Activated T-cell treated with anti-CD3 and anti-CD28 coated beads, Interleukin-2, amount 50 U/mL, for 48 hours (primary cell): ENCODE data around the gene NT5DC2.

Experiments used
- DNase-seq, 2 experiments: peaks; one replicate each; pipeline ENCODE4 v3.0.0-alpha.2; 2020

NT5DC2 gene

DNA sequence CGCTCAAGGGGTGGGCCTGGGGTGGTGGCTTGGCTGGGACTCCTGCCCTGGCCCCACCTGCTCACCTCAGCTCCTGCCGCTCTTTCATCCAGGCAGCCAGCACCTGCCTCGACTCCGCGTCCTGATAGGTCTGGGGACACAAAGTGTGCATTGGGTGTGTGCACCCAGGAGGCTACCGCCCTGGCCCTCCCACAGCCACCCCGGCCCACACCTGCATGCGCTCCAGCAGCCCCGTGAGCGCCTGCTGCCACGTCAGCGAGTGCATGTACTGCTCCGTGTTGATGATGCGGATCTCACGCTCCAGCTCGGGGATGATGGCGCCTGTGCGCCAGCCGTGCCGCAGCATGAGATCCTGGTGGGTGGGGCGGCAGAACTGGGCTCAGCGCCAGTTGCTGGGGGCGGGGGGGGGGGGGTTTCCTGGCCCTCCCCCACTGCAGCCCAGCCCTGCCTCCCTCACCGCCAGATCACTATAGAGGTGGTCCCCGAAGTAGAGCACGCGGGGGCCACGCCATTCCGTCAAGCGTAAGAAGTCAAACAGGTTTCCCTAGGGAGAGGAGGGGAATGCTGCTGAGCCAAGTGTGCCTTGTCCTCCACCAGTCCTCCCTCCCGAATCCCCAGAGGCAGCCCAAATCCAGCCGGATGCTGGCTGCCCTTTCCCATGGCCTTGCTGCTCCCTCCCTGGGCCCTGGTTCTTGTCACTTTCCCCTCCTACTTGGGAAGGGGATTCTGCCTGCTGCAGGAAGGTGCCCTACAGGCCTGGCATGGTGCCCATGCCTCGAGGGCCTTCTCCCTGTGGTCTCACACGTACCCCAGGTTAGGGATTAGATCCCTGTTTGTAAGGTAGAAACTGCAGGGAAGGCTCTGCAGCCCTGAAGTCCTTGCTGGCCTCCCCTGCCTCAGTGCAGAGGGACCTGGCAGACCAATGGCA, 8.6 kb downstream of the NT5DC2 start:
- DNase-seq, result no peak

DNA sequence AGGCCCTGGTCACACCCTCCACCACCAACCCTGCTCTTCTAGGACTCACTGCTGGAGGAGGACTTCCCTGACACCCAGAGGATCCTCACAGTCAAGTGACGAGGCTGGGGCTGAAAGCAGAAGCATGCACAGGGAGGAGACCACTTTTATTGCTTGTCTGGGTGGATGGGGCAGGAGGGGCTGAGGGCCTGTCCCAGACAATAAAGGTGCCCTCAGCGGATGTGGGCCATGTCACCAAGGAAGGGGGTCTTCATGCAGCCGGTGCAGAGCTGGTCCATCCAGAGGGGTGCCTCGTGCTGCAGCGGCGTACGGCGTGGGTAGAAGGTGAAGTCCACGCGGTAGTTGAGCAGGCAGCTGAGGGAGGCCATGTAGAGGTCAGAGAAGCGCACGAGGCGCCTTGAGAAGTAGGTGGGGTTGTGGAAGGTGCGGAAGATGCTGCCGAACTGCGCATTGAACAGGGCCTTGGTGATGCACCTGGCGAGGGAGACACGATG, 9.4 kb downstream of the NT5DC2 start:
- DNase-seq, result no peak

DNA sequence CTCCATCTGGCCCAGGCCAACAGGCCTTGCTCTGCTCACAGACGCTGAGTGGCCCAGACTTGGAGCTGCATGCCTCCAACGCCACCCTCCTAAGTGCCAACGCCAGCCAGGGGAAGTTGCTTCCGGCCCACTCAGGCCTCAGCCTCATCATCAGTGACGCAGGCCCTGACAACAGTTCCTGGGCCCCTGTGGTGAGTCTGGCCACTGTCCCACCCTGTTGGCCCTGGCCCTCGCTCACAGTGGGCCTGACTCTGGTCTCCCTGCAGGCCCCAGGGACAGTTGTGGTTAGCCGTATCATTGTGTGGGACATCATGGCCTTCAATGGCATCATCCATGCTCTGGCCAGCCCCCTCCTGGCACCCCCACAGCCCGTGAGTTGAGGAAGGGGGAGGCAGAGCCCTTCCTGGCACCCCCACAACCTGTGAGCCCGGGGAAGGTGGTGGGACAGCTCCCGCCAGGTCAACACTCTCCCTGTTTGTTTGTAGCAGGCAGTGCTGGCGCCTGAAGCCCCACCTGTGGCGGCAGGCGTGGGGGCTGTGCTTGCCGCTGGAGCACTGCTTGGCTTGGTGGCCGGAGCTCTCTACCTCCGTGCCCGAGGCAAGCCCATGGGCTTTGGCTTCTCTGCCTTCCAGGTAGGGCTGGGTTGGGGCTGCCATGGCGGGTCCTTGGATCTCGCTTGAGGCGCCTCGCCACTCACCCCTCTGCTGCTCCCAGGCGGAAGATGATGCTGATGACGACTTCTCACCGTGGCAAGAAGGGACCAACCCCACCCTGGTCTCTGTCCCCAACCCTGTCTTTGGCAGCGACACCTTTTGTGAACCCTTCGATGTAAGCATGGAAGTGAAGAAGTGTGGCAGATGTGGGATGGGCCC, 10.0 kb downstream of the NT5DC2 start:
- no peak for DNase-seq

DNA sequence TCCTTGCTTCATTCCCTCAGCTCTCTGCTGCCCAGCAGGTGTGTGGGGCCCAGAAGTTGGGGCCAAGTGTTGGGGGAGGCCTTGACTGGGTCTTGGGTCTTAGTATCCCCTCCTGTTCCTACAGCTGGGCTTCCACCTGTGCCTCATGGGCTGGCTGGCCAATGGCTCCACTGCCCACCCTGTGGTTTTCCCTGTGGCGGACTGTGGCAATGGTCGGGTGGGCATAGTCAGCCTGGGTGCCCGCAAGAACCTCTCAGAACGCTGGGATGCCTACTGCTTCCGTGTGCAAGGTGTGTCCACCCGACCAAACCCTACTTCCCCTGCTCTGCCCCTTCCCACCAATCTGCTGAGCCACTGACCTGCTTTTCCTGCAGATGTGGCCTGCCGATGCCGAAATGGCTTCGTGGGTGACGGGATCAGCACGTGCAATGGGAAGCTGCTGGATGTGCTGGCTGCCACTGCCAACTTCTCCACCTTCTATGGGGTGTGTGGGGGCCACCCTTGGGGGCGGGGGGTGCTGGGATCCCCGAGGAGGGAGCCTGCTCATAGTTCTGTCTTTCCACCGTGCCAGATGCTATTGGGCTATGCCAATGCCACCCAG, 10.9 kb downstream of the NT5DC2 start:
- DNase-seq, result no peak

DNA sequence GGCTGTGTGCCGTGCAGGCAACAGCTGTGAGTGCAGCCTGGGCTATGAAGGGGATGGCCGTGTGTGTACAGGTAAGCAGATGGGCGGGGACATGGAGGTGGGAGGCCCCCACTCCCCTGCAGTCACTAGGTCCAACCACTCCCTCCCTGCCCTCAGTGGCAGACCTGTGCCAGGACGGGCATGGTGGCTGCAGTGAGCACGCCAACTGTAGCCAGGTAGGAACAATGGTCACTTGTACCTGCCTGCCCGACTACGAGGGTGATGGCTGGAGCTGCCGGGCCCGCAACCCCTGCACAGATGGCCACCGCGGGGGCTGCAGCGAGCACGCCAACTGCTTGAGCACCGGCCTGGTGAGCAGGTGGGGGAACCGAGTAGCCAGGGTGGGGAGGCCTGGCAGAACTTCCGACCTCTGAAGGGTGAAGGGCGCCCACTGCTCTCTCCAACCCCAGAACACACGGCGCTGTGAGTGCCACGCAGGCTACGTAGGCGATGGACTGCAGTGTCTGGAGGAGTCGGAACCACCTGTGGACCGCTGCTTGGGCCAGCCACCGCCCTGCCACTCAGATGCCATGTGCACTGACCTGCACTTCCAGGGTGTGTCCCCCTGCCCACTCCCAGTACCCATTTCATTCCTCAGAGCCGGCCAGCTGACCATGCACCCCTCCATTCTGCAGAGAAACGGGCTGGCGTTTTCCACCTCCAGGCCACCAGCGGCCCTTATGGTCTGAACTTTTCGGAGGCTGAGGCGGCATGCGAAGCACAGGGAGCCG, 11.6 kb downstream of the NT5DC2 start:
- no peak for DNase-seq

DNA sequence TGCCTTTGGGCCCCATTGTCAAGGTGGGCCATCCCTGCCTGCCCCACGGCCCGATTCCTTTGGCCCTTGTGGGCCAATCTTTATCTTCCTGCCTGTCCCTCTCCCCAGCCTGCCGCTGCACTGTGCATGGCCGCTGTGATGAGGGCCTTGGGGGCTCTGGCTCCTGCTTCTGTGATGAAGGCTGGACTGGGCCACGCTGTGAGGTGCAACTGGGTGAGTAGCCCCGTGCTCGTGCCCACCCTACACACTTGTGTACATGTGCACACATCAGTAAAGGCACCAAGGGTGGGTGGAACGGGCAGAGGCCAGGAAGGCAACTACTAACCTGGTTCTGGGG, 12.2 kb downstream of the NT5DC2 start:
- no peak for DNase-seq

DNA sequence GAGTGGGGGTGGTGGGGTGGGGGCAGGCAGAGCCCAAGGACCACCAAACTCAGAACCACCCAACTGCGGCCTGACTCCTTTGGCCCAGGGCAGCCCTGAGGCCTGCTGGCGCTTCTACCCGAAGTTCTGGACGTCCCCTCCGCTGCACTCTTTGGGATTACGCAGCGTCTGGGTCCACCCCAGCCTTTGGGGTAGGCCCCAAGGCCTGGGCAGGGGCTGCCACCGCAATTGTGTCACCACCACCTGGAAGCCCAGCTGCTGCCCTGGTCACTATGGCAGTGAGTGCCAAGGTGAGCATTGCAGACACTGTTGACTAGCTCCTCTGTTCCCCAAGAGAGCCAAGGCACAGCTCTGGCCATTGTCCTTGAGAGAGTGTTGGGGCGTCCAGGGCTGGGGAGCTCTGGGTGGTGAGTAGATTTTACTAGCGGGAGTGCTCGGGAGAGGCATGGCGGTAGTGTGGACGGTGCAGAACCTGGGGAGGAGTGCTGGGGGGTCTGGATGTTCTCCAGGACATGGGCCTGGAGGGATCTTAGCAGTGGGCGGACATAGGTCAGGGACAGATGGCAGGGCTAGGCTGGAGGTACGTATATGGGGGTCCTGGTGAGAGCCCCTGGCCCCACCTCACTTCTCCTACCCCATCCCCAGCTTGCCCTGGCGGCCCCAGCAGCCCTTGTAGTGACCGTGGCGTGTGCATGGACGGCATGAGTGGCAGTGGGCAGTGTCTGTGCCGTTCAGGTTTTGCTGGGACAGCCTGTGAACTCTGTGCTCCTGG, 12.8 kb downstream of the NT5DC2 start:
- DNase-seq, result no peak

DNA sequence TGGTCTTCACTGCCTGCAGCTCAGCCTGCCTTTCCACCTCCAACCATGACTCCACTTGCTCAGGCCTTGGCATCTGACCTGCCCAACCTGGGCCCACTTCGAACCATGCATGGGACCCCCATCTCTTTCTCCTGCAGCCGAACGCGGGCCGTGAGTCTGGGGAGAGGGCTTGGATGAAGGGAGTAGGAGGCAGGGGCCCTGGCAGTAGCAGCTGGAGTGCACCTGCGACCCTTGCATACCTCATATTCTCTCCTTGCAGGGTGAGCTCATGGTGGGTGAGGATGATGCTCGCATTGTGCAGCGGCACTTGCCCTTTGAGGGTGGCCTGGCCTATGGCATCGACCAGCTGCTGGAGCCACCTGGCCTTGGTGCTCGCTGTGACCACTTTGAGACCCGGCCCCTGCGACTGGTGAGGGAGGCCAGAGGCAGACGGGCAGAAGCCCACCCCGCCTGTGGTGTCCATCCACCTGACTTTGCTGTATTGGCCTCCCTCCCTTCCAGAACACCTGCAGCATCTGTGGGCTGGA, 13.5 kb downstream of the NT5DC2 start:
- no peak for DNase-seq

DNA sequence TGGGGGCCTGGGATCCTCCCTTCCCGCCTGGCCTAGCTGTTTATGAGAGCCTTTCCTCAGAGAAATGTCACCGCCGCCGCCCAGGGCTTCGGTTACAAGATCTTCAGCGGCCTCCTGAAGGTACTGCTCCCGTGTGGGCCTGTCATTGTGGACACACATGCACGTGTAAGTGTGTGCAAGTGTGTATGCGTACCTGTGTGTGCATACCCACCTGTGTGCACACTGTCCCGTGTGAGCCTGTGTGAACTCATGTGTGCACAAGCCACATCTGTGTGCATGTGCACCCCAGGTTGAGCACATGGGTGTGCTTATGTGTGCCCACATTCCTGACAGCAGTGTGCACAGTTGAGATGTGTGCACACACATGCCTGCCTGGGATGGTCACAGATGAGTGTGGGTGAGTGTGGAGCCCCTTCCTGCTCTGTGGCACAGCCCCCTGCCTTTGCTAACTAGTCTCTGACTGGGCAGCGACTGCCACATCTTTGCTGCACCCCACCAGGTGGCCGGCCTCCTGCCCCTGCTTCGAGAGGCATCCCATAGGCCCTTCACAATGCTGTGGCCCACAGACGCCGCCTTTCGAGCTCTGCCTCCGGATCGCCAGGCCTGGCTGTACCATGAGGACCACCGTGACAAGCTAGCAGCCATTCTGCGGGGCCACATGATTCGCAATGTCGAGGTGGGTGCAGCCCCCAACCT, 14.1 kb downstream of the NT5DC2 start:
- no peak for DNase-seq

DNA sequence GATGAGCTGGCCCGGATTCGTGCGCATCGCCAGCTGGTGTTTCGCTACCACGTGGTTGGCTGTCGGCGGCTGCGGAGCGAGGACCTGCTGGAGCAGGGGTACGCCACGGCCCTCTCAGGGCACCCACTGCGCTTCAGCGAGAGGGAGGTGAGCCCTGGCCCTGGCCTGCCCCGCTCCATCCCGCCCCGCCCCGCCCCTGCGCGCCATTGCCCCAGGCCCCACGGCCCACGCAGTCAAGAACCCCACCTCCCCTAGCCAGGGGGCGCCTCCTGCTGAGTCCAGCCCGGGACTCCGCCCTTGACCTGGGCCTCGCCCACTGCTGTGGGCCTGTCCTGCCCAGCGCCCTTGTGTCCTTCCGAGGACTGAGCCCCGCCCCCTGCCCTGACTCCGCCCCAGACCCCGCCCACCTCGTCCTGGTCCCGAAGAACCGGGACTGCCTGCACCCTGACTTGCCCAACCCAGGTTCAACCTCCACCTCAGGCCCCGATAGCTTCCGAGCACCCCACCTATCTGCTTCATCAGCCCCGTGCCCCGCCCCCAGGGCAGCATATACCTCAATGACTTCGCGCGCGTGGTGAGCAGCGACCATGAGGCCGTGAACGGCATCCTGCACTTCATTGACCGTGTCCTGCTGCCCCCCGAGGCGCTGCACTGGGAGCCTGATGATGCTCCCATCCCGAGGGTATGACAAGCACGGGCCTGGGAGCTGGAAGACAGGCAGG, 14.8 kb downstream of the NT5DC2 start:
- DNase-seq, result no peak

DNA sequence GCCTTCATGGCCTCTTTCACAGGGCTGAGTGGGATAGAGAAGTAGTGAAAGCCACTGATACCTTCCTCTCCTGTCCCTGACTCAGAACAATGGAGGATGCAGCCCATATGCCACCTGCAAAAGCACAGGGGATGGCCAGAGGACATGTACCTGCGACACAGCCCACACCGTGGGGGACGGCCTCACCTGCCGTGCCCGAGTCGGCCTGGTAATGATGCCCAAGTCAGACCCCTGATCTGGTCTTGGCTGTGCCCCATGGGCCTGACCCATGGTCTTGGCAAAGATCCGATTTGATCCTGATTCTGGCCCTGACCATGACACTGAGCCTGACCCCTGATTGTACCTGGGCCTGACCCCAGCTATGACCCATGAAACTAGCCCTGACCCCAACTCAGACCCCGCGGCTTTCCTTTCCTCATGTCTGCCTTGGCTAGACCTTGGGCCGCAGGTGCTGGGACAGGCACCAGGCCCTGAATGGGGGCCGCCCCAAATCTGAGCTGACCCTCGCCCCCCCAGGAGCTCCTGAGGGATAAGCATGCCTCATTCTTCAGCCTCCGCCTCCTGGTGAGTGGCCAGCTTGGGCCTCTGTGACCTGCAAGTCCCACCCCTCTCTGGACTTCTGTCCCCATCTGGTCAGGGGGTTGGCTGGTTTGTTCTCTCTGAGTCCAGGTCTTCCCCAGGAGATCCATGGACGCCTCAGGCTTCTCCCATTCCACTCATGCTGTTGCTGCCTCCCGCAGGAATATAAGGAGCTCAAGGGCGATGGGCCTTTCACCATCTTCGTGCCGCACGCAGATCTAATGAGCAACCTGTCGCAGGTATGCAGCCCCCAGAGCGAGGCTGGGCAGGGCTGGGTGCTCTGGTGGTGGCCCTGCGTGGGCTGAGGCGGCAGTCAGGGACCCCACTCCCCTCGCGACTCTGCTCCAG, 15.6 kb downstream of the NT5DC2 start:
- DNase-seq, result no peak

DNA sequence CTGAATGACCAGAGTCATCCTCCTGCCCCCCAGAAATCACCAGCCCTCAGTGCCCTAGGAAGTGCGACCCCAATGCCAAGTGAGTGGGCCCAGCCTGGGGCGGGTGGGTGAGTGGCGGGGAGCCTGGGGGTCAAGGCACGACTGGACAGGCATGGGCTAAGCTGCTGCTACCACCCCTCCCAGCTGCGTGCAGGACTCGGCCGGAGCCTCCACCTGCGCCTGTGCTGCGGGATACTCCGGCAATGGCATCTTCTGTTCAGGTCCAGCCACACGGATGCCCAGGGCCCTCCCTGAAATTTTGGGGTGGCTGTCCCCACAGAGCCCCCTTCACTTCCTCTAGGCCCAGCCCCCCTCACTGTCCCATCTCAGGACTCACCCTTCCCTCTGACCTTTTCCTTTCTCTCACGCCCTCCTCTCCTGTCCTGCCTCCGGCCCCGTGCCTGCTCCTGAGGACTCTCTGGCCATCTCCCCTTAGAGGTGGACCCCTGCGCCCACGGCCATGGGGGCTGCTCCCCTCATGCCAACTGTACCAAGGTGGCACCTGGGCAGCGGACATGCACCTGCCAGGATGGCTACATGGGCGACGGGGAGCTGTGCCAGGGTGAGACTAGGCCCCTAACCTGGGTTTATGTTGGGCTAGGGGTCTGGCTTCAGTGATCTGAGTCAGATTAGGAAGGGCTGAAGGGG, 17.0 kb downstream of the NT5DC2 start:
- DNase-seq, result no peak

DNA sequence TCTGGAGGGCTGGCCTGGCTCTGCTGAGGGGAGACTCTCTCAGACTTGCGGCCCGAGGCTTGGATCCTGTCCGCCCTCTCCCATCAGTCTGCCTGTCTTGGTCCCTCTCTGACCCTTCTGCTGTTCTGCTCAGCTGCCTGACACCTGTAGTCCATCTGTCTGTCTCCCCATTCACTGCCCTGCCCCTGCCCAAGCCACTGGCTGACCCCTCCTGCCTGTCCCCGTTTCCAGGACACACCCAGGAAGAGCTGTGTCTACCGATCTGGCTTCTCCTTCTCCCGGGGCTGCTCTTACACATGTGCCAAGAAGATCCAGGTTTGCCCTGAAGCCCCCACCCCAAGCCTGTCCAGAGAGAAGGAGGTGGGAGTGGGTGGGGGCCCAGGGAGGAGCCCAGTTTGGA, 18.5 kb downstream of the NT5DC2 start:
- DNase-seq, result no peak

DNA sequence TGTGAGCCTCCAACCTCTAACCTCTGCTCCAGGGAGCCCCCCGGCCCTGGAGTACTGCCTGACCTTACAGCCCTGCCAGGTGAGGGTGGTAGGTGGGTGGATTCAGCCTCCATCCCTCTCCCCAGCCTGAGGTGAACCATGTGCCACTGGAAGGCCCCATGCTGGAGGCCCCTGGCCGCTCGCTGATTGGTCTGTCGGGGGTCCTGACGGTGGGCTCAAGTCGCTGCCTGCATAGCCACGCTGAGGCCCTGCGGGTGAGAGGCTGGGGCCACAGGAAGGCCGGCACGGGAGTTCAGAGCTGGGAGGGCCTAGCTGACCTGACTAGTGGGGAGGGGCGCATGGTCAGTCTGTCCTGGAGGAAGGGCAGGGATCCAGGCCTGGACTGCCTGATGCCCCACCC, 19.1 kb downstream of the NT5DC2 start:
- no peak for DNase-seq

DNA sequence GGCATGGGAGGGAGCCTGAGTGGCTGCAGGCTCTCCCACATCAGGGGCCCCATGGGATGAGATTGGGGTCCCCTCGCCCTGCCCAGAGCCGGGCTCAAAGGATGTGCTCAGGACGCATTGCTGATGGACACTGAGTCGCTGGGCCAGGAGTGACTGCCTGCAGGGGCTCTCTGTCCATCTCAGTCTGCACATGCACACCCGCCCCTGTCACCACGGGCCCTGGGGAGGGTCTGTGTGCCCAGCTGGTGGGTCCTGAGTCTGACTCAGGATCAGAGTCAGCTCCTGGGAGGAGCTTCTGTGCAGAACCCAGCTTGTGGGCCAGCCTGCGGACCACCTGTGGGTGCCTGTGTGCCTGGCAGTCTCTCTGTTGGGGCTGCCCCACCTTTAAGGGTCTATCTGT, 20.4 kb downstream of the NT5DC2 start:
- no peak for DNase-seq

DNA sequence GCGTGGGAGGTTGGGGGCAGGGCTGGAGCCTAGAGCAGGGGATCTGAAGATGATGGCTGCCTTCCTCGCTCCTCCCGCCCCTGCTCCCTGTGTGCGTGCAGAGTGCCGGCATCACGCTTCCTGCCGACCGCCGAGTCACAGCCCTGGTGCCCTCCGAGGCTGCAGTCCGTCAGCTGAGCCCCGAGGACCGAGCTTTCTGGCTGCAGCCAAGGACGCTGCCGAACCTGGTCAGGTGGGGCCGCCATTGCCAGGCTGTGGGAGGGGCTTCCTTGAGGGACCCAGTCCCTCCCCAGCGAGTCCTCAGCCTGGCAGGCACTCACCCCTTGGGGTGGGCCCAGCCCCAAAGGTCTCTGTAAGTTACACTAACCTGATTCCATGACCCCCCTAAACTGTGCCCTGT, 20.9 kb downstream of the NT5DC2 start:
- no peak for DNase-seq

DNA sequence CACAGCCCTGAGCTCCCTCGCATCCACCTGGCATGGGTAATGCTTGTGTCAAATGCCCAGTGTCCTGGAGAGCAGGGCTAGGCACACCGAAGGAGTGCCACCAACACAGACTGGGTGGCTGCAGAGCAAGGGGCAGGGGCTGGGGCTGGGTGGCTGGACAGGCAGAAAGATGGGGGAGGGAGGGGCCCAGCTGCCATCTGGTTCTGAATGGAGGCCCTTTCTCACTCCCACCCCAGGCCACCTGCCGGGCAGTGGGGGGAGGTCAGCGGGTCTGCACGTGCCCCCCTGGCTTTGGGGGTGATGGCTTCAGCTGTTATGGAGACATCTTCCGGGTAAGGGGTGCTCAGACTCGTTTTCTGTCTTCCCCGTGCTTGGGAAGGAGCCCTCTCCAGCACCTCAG, 21.6 kb downstream of the NT5DC2 start:
- no peak for DNase-seq

DNA sequence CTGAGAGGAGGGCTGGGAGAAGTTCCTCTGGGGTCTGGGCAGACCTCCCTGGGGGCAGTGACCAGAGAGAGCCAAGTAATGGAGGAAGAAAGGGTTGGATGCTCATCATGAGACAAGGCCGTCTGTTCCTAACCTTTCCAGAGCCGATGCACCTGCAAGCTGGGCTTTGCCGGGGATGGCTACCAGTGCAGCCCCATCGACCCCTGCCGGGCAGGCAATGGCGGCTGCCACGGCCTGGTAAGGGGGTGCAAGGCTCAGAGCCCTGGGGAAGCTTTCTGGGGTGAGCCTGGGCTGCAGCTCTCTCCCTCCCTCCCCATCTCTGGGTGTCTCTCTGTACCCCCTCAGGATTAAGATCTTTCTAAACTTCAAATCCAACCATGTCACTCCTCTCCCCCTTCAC, 22.1 kb downstream of the NT5DC2 start:
- no peak for DNase-seq
